NCI-H2107 (cell line): ENCODE results near the gene GPX5.

ENCODE experiments used
- DNase-seq: peaks from one replicate; lab custom pipeline; 2025; lab: John Stamatoyannopoulos, UW

The GPX5 gene

DNA sequence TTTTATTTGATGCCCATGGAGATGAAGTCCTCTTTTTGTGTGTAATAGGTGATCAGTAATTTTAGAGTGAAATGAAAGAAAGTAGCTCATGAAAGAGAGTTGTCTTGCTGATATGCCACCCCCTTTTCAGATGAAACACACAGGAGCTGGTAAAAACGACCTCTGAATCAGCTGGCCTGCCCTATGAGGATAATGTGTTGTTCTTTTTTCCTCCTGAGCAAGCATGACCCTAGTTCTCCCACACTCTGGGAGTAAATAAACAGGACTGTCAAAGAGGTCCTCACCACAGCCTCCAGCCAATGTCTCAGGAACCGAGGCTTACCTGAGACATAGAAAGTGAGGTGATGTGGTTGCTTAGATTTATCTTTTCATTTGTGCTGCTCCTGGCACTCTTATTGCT is 29.5 kb downstream of the GPX5 start:
- DNase-seq = no peak

- no peak for DNase-seq
These were observed 32.9 kb downstream of the GPX5 start for GRCh38 chr6:28558629-28559028.

DNA sequence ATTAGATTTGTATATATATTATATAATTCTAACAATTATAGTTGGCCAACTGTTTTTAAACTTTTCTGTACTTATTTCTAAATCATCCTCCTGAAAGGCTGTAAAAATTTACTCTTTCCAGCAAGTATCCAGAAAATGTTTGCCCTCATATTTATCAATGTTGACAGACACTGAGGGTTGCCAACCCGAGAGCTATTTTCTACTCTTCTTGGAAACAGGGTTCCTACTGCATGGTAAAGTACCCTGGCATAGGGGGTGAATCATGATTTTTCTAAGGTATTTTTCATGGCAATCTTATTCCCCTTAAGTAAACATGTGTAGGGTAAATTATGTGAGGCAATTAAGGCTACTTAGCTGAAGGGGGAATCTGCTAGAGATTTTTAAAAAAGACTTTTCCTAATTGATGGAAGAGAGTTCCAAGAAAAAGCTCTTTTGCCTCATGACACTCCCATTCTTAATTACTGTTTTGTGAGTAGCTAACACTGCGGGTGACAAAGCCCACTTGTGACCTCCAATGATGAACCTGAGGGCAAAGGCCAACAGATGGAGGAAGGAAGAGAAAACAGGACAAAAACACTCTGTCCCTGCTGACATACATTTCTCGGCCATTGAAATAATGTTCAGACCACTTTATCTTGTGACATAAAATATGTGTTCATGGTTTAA is 37.9 kb downstream of the GPX5 start:
- DNase-seq = no peak

DNA sequence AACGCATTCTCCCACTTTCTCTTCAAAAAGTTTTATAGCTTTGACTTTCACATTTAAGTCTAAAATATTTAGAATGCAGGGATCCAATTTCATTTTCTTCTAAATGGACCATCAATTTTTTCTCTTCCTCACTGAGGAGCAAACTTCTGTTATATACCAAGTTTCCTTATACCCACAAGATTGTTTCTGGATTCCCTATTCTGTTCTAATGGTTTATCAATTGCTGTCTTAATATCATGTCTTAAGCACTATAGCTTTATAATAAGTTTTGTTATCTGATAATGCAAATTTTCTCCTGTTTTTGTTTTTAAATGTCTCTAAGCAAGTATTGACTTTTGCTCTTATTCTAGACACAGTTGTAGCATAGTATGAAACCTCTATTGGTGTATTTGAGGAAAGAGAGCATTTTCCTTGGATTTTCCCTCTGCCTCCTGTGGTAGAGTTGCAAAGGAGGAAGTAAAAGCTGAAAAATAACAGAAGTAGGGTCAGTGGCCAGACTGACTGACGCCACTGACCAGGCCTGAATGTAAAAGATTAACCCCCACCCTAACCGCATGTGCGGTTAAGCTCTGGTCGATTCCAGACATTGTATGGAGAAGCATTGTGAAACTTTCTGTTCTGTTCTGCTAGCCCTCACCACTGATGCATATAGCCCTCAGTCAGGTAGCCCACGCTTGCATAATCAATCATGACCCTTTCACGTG is 40.3 kb downstream of the GPX5 start:
- no peak for DNase-seq

- no peak for DNase-seq
These were observed 41.0 kb downstream of the GPX5 start for GRCh38 chr6:28566527-28567252.

DNA sequence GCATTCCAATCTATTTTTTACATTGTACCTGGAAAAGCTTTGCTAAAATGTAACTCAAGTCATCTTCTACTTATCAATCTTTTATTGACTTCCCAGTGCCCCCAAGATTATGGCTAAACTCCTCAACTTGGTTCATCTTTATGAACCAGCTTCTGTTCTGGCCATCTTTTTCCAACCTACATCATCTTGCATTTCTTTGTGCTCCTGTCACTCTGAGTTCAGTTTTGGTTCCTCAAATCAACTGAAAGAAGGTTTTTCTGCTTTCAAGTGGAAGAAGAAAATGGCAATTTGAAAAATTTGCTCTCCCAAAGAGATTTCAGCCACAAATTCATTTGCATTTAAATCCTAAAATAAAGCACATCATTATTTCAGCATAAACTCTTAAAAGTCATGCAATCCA is 41.8 kb downstream of the GPX5 start:
- DNase-seq = no peak

- no peak for DNase-seq
These were observed 42.9 kb downstream of the GPX5 start for GRCh38 chr6:28568515-28569108.

- no peak for DNase-seq
These were observed 44.1 kb downstream of the GPX5 start for GRCh38 chr6:28569748-28570147.

- DNase-seq = no peak
These were observed 54.8 kb downstream of the GPX5 start for GRCh38 chr6:28580475-28580874.

DNA sequence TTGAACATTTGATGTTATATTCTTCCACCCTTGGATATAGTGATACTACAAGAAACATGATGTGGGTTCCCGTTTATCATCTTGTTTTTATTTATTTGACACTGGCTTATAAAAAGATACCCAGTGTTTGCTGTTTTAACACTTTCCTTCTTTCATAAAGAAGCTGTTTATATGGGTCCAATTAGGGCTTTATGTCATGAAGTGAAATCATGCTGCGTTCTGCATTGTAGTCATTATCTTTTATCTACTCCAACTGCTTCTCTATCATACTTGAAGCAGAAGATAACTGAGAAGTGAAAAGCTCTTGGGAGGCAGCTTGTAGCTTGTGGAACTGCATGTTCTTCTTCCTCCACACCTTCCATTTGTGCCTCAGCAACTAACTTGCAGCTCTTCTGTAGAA is 57.8 kb downstream of the GPX5 start:
- no peak for DNase-seq
